Activated CD8-positive, alpha-beta memory T cell treated with anti-CD3 and anti-CD28 coated beads for 24 hours (primary cell): ENCODE data around the gene PIP4K2A.
A peak's percentile ranks its signal among the peaks of the same experiment; 100 is the strongest.

Experiments used
- DNase-seq: peaks from one replicate; pipeline ENCODE4 v3.0.0-alpha.2; 2020

Gene PIP4K2A

DNA sequence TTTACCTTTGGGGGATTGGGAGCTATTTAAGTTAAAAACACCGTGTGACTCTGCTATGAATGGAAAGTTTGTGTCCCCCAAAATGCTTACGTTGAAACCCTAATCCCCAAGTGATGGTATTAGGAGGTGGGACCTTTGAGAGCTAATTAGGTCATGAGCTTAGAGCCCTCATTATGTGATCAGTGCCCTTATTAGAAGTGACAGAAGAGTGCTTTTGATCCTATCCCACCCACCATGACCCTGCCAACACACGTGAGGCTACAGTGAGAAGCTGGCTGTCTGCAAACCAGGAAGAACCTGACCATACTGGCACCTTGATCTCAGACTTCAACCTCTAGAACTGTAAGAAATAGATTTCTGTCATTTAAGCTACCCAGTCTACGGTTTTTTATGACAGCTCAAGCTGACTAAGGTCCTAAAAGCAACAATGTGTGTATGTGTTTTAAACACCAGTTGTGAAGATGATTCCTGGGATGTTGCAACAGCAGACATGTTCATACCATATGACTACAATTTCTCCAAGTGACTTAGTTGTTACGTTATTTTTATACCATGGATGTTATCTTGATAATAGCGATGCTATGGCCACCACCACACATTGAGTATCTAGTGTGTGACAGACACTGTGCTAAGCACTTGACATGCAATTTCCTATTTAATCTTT, 124.4 kb downstream of the PIP4K2A start:
- no peak for DNase-seq

DNA sequence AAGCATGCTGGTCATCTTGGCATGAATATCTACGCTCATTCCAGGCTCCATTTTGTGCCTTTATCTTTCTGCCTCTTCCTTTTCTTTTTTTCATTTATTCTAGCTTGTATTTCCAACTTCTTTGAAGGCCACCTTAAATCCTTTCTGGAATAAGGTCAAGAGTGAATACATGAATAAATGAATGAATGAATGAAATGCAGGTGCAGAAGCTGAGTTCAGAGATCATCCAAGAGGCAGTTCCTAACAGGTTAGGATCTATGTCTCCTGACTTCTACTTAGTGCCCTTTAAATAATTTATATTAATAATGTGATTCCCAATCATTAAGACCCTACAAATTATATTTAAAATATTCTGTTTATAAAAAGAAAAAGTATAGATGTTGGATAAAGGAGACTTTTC, 125.9 kb downstream of the PIP4K2A start:
- DNase-seq: no peak

DNA sequence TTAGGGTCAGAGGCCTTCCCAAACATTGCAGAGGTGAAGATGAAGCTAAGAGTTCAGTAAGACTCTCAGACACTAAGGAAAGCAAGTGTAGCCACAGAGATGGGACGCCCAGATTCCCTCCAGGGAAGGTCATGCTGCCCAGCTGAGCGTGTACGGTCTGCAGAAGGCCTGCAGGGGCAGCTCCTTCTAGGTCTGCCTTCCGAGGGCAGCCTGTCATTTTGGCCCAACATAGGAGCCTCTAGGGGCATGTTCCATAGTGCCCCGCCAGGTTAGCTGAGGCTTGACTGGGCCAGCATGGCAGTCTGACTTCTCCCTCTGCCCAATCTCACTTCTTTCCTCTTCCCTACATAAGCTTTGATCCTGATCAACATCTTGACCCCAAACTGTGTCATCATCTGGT, 130.7 kb downstream of the PIP4K2A start:
- no peak for DNase-seq

DNA sequence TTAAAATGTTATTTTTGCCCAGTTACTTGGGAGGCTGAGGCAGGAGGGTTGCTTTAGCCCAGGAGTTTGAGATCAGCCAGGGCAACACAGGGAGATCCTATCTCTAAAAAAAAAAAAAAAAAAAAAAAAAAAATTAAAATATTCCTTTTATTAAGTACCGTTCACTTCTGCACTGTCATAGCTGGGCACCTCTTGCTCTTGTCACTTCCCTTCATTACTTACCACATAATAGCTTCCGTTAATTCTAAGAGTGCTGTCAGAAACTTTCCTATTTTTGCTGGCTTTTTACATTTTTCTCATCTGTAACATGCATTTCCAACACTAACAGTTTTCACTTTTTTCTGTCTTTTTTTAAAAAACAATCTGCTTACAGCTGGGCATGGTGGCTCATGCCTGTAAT, 132.9 kb downstream of the PIP4K2A start:
- DNase-seq: no peak

DNA sequence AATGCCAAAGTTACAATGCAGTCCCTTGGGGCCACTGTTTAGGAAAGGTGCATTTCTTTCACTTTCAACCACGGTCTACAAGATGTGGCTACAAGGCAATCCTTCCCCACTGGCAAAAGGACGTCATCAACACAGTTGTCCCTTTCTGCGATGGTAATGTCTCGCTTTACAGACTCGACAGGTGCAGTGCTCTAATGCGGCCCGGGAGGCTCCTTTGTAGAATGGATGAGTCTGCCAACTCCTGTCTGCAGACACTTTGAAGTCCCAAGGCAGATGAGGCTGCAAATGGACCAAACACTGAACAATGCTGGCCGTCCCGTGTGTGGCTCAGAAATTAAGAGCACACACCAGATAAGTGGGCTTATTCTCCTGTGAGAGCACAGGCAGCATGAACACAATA, 133.7 kb downstream of the PIP4K2A start:
- no peak for DNase-seq

DNA sequence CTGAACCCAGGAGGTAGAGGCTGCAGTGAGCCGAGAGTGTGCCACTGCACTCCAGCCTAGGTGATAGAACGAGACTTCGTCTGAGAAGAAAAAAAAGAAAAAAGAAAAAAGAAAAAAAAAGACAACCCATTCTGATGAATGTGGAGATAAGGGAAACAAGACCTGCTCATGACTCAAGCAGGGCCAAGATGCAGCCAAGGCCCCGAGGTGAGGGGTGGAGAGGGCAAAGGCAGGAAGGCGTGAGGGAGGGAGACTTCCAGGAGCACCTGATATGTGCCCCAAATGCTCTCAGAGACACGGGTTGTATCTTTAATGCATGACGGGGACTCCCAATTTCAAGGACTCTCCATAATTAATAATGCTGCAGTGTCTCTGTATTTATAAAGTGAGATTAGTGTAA, 134.6 kb downstream of the PIP4K2A start:
- no peak for DNase-seq

DNA sequence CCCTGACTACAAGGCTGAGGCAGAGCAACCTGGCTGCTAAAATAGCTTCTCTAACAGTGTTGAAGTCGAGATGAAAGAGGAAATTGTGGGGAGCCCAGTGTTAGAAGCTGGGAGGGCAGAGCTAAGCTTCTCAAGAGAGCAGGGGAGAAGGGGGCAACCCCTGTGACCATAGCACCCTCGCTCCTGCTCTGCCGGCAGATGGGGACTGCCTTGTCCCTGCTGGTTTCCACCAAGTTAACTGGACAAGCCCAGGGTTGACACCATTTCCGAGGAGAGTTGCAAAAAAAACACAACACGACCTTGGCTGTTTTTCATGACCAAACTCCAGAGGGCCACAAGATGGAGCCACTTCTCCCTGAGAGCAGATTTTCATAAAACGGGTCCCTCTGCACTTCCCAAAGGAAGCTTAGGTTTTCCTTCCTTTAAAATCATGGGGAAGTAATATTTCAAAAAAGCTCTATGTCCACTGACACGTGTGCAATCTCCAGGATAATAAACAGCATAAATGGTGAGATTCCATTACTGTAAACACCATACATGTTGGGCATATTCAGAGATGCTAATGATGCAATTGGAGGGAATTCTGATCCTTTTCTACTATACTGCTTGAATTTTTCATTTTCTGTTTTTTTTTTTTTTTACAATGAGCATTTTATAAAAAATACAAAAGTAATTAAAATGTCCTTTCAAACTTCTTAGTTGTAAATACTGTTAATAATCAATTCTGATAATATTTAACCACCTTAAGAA, 140.4 kb downstream of the PIP4K2A start:
- no peak for DNase-seq

DNA sequence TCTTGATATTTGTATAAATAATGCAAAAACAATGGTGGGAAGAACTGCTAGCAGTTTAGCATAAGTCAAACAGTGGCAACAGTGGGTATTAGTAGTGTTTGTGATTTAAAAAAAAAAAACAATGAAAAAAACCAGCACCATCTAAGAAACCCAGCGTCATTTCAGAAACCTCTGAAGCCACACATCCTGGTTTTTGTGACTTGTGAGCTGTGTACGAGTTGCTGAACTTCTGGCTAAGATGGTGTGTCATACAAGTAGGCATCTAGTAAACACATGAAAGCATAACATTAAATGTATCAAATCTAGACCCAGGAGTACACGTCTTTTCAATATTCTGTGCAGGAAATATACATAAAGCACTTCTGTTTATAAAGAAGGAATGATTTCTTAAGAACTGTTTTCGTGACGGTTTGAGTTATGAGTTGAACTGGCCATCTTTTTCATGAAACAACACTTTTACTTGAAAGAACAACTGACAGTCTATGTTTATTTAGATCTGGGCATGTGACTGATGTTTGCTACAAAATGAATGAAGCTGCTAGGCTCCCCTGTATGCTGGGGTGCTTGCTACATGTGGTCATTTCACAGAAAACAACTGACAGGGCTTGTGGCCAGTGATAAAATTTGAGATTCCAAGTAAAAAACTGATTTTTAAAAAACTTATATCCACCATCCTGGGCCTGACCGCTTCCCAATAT, 143.5 kb downstream of the PIP4K2A start:
- DNase-seq: no peak

DNA sequence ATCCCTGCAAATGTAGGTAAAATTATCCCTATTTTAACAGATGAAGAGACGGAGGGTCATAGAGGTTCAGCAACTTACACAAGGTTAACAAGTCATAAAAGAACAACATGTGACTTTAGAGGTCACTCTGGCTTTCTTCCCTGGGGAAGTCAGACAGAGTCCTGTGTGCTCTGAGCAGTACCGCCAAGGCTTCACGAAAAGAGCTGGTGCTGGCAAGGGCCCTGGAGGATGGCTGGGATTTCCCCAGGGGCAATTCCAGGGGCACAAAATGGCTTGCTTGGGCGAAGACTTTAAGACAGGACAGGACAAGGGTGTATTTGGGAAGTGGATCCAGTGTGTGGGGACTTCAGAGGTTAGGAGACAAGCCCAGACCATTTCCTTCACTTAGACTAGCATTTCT, 144.1 kb downstream of the PIP4K2A start:
- DNase-seq: no peak

DNA sequence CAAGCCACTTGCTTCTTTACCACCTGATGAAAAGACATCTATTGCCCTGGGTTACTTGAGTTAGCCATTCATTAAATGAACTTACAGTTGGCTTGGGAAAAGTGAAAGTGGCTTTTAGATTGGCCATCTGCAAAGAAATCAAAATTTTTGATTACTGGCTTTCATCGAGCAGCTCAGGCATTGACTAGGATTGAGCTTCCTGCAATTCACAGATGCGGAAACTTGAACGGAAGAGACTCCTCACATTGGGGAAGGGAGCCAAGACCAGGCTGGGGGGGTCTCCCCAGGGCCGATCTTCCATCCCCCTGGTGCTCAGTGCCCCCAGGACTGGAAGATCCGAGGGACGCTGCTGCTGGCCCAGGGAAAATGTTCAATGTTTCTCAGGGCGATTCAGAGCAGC, 145.4 kb downstream of the PIP4K2A start:
- DNase-seq: no peak

DNA sequence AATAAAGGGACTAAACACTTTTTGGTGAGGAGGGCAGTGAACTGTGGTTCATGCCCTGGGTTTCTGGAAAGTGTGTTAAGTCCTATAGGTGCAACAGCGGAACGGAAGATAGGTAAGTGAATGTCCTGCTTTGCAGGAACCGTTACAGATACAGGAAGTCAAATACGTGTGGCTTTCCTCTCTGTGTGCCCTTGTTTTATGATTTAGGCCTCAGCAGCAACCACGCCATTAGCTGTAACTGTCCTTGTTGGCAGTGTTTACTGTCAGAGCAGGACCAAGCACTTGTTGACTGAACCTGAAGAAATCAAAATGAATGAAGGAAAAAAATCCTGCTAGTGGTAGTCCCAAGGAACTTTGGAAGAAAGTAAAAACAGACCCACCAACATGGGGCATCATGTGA, 150.3 kb downstream of the PIP4K2A start:
- DNase-seq: no peak

DNA sequence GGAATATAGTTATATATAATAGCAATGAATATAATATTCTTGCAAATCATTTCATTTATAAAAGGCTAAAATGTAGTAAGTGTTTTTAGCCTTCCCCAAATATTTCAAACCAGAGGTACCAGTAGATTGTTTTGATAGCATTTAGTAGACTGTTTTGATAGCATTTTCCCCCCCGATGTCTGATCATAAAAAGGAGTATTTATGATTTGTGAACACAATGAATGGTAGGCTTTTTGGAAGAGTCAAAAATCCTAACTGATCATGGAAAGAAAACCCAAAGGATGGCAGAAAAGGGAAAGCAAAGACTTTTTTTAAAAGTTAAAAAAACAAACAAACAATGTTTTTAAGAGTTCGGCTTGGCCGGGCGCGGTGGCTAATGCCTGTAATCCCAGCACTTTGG, 152.5 kb downstream of the PIP4K2A start:
- DNase-seq: no peak

DNA sequence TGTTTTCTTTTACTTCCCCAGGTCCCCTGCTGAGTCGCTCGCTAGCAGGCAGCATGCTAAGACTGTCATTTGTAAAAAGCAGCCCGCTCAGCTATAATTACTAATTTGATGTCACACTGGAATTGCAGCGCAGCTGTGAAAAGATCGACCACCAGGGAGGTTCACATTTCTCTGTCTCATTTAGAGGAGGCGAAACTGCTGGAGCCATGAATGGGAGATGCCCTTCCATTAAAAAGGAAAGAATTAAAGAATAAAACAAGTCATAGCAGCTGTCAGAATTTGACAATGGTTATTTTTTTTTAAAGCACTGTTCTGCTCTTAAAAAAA, 153.5 kb downstream of the PIP4K2A start:
- DNase-seq: no peak

DNA sequence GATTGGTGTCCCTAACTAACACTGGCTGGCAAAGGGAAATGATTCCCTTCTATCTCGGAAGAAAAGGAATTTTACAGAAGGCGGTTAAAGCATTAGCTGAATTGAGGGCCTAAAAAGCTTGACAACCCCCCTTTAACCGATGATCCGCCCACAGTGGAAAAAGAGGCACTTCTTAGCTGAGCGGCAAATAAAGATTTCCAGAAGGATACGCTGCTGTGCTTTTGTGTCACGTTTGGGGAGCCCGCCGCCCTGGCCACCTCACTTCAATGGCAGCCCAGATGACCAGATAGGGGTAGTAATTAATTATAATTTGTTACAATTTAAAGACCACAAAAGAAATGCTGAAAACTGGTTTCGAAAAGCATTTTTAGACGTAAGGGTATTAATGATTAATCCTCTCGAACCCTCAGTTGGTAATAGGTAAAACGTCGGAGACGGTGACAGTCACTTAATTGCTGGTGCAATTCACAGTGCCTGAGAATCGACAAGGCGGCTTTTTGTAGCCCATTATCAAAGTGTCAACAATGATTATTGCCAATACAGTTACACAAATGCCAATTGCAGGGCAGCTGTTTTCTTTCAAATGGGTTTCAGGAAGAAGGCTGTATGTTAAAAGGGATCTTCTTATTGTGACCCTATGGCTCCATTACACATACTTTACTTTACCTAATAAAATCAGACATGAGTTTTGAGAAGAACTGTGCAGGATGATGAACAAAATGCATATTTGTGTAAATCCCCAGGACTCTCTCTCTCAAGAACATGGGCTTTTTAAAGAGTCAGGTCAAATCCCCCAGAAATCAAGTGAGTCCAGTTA, 154.1 kb downstream of the PIP4K2A start:
- DNase-seq: no peak

DNA sequence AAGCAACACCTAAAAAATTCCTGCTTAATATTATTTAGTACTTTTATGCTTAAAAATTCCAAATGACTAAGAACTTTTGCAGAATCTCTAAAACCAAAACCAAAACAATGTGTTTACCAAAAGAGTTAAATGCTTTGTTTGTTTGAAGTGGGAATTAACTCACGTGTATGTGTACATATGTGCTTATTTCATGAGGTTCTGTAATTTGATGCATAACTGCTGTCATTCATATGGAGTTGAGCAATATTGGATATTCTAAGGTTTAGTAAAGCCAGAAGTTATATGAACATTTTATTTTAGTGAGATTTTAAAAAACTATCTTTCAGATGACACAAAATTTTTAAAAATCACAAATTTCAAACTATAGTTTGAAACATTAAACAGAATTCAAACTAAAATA, 157.1 kb downstream of the PIP4K2A start:
- DNase-seq: no peak

DNA sequence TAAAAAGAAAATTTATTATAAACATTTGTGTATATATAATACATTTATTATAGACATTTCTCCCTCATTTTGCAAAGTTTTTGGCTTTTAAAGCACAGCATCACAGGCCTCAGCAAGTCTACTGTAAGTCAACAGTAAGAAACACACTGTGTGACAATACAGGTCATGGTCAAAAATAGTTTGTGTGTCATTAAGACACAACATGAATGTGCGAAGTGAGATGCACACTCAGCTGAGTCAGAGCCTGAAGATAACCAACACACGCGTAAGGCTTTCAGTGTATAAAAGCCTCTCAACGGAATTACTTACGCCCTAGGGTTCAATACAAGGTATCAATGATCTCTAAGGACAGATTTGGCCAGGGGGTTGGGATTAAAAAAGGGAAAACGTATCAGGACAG, 157.6 kb downstream of the PIP4K2A start:
- DNase-seq: no peak

DNA sequence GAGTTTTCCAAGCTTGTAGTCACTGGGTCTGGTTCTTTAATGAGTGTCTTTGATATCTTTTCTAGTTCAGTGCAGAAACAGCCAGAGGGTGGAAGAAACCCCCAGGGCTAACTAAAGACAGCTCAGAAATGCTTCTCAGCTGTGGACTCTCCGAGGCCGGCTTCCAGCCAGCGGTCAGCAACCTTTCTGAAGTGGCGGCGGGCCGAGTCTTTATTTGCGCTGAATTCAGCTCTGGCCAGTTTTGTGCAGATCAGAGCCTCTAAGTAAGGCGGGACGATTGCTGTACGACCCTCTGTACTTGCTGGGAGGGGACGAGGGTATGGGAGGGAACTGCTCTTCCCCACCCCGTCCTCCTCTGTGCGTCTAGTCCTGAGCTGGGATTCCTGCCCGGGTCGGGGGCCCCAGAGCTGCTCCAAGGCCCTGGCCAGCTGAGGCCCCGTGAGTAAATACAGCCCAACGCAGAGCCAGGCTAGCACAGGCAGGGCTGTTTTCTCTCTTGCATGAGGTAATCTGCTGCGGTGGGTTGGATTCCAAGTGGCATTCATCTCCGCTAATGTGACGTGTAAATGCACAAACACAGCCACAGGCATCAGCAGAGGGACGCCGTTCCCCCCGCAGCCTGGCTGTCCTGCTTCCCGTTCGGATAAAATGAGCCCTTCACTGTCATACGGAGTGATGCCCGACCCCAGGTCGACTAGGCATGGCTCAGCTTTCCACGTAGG, 159.8 kb downstream of the PIP4K2A start:
- DNase-seq: no peak

DNA sequence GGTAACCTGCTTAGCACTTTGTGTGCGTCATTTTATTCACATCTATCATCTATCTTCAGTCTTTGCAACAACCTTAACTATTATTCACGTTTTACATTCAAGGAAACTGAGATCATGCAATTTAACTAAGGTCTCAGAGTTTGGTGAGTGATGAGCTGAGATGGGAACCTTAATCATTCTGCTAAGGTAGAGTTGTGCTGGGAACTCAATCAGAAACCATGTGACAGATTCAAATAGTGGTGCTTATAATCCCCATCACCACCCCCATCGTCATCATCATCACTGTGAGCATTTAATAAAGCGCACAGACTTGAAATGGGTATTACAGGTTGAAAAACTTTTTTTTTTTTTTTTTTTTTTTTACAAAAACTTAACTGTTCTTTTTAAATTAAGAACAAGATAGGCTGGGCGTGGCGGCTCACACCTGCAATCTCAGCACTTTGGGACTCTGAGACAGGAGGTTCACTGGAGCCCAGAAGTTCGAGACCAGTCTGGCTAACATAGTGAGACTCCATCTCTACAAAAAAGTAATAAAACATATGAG, 160.9 kb downstream of the PIP4K2A start:
- no peak for DNase-seq

DNA sequence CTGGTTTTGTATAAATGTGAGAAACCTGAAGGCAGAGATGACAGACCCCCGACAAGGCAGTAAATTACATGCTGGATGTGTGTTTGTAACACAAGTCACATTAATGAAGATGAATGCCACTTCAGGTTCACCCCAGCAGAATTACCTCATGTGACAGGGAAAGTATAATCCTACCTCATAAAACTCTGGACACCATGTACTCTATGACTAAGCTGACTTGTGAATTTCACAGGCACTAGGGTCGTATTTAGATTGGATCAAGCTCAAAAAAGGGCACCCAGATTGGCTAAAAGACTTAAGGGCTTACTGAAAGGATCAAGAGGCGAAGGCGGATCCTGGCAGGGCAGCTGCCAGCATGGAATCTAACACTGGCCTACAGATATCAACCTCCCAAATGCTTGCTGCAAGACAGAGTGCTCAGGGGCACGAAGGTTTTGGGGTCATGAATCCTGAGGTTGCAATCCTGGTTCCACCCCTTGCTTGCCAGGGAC, 161.4 kb downstream of the PIP4K2A start:
- no peak for DNase-seq

DNA sequence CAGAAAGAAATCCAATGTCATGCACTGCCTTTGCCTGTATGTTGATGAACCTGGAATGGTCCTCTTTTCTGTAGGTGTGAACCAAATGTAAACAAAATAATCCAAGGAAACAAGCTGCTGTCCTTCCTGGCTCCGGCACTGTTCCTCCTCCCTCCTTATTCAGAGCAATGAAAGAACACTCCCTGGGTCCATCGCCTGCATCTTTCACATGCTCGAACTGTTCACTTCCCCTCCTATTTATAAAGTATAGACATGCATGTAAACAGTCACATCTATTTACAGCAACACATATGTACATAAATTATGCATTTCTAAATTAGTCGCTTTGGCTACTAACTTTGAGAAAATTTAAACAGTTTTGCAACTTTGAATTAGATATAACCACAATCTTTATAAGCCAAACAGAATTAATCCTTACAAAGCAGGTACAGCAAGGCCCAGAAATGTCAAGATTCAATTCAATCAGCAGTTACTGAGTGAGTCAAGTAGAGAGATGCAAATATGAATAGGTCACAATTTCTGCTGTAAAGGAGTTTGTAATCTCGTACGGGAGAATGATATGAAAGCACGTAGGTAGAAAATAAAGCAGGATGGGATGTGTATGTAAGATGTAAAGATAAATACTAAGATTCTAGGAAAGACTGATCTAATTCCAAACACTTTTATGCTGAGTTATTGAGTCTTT, 162.6 kb downstream of the PIP4K2A start:
- no peak for DNase-seq

DNA sequence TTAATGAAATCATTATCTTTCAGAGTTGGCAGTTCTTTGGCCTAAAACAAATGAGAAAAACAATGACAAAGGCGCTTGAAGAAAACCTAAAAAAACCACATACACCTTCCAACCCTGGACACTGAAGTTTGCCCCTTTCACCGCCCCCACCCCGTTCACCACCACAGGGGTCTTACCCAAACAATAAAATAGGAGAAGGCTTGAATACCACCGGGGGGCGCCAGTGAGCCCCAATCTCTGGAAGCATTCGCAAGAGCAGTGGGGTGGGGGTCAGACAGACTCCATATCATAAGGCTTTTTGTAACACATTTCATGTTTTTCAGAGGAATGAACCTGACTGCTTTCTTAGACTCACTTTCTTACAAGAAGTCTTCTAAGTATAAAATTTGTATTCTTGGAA, 163.6 kb downstream of the PIP4K2A start:
- DNase-seq: peak; percentile 87

DNA sequence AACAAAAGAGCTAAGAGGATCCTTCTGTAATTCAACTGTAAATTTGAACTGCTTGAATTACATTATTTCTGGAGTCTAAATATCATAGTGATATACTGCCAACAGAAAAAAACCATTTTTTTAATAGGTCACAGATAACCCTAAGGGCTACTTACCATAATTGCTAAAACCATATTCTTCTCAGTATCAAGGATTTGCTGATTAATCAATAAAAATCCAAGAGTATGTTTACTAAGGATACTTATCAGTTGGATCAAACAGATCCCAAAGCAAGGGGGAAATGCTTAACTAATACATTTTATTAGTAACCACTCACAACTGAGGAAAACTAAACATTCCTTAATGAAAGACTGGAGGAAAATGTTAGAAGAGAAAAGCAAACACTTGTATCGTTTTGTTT, 166.0 kb downstream of the PIP4K2A start:
- DNase-seq: no peak
